MCF 10A (cell line): Measurements from ENCODE around the gene PAQR3. TPM values are rescaled to one million over a fixed set of nuclear protein-coding genes. Genes with fewer than 3 reads are reported as not detected.

ENCODE experiments used
- Bru-seq: library from RNA; stranded (reverse); fragments of 400-500 nt; gene quantifications from one replicate; lab custom pipeline; 2021; lab: Mats Ljungman, UMichigan
- BruChase-seq, 2 experiments: library from RNA; stranded (reverse); fragments of 400-500 nt; gene quantifications; one replicate each; lab custom pipeline; 2021; lab: Mats Ljungman, UMichigan
- BruUV-seq: library from RNA; stranded (reverse); fragments of 400-500 nt; replicated peaks from 2 replicates; lab custom pipeline; 2021; lab: Mats Ljungman, UMichigan
- CTCF ChIA-PET: fragments of 300-600 bp; sonication (Branson Sonifier 250); formaldehyde crosslinking; extraction: SDS; loops from one replicate; lab custom pipeline; 2021; ENCODE audit warnings: antibody characterized with exemption, inconsistent platforms; lab: Yijun Ruan, JAX
- POLR2A ChIA-PET: fragments of 300-600, 350-650 bp; sonication (Branson Sonifier 250); formaldehyde crosslinking; extraction: SDS; loops from one replicate; lab custom pipeline; 2020; ENCODE audit warnings: antibody characterized with exemption, inconsistent platforms; lab: Yijun Ruan, JAX
- DNase-seq: peaks from one replicate; pipeline ENCODE4 v3.0.0-alpha.2; 2018; ENCODE audit not compliant: unreplicated experiment
- H3K27ac Mint-ChIP-seq: one replicate; pipeline ENCODE4 v1.8.0; 2022; ENCODE audit warnings: mild to moderate bottlenecking, low read depth, mixed read lengths; ENCODE audit not compliant: unreplicated experiment
- H3K27me3 Mint-ChIP-seq: one replicate; pipeline ENCODE4 v1.8.0; 2022; ENCODE audit warnings: mixed read lengths; ENCODE audit not compliant: insufficient read depth, unreplicated experiment
- H3K36me3 Mint-ChIP-seq: one replicate; pipeline ENCODE4 v1.8.0; 2022; ENCODE audit warnings: mild to moderate bottlenecking, moderate library complexity, mixed read lengths; ENCODE audit not compliant: insufficient read depth, unreplicated experiment
- H3K4me1 Mint-ChIP-seq: one replicate; pipeline ENCODE4 v1.8.0; 2022; ENCODE audit warnings: mixed read lengths; ENCODE audit not compliant: insufficient read depth, unreplicated experiment
- H3K4me3 Mint-ChIP-seq: one replicate; pipeline ENCODE4 v1.8.0; 2022; ENCODE audit warnings: mild to moderate bottlenecking, moderate library complexity, mixed read lengths; ENCODE audit not compliant: unreplicated experiment
- H3K9me3 Mint-ChIP-seq: one replicate; pipeline ENCODE4 v1.8.0; 2022; ENCODE audit warnings: mixed read lengths; ENCODE audit not compliant: unreplicated experiment
- CTCF ChIP-seq: fragments of 200-600 bp; IDR thresholded peaks from one replicate; pipeline ENCODE4 v1.8.0; 2022; ENCODE audit warnings: antibody characterized with exemption, mild to moderate bottlenecking; ENCODE audit not compliant: unreplicated experiment
- intact Hi-C: fragments of 100-400 bp; cut with micrococcal nuclease; formaldehyde crosslinking; loops from 2 replicates; pipeline ENCODE4 v1.14.1; 2022
- long read RNA-seq: library from polyadenylated mRNA; stranded (forward); transcript quantifications from one replicate; pipeline ENCODE4 v2.0.0, GENCODE V29; 2022
- total RNA-seq: library from RNA; stranded (reverse); gene quantifications from 2 replicates; pipeline ENCODE4 v1.2.3, GENCODE V29; 2022

The PAQR3 gene
- total RNA-seq (11.2 and 19.1 TPM in 2 replicates), Bru-seq, nascent RNA (percentile 71 among the genes with signal in this experiment), BruChase-seq, experiment 1, labeled RNA remaining after a 6-hour chase (percentile 72 among the genes with signal in this experiment), BruChase-seq, experiment 2, labeled RNA remaining after a 2-hour chase (percentile 66 among the genes with signal in this experiment)
- long read RNA-seq, full-length matches to known transcripts, result 29 of 38 reads
- long read RNA-seq, partial matches to known transcripts, result 2 of 38 reads
- long read RNA-seq, other reads (novel, unspliced or antisense), result 7 of 38 reads

- CTCF ChIA-PET, result interaction anchor here (0.7 to 2.9 kb wide), 5 partner anchors 14 to 1270 kb away, joined by 3 to 16 read pairs (median 4); no protein-coding TSS in a partner anchor
- H3K27ac Mint-ChIP-seq, result peak within 1 kb of the TSS; percentile 93
- no peaks in the 10 kb centered on the region for H3K9me3 Mint-ChIP-seq
- BruUV-seq, result no TSS peak
- peak within 1 kb of the TSS; percentile 93 for H3K4me3 Mint-ChIP-seq
- peaks cover 5% of the 10 kb centered on the region for H3K4me1 Mint-ChIP-seq
- H3K36me3 Mint-ChIP-seq, result peaks cover 7% of the 10 kb centered on the region
- POLR2A ChIA-PET, result interaction anchor here (0.6 to 3.0 kb wide), 26 partner anchors 13 to 1367 kb away, joined by 3 to 10 read pairs (median 4); no protein-coding TSS in a partner anchor
- no peaks in the 10 kb centered on the region for H3K27me3 Mint-ChIP-seq
- peak; percentile 80 for DNase-seq
- intact Hi-C loops, result no loop called here
- no peak for TF ChIP-seq CTCF
These were observed at the start of gene PAQR3 for GRCh38 chr4:78938868-78939666. Gene PAQR3, minus strand, starts transcription at chr4:78939438. Its CDS starts 214 bp downstream, at chr4:78939224.

GRCh38 chr4:78987683-78988082, 48.4 kb upstream of the PAQR3 start:
- no peak overlapping the region for H3K4me3 Mint-ChIP-seq

GRCh38 chr4:78984593-78984992, 45.4 kb upstream of the PAQR3 start:
- no peak overlapping the region for H3K27ac Mint-ChIP-seq
- POLR2A ChIA-PET, result interaction anchor here (0.5 kb wide), 1 partner anchor 1202 kb away, joined by 3 read pairs; no protein-coding TSS in a partner anchor
- CTCF ChIA-PET, result no interaction called here
- H3K4me3 Mint-ChIP-seq, result no peak overlapping the region
- H3K36me3 Mint-ChIP-seq, result no peaks in the 10 kb centered on the region
- no TSS peak for BruUV-seq
- DNase-seq, result no peak
- intact Hi-C loops, result no loop called here
- H3K4me1 Mint-ChIP-seq, result no peaks in the 10 kb centered on the region
- peaks cover 13% of the 10 kb centered on the region for H3K27me3 Mint-ChIP-seq
- no peaks in the 10 kb centered on the region for H3K9me3 Mint-ChIP-seq
- no peak for TF ChIP-seq CTCF

More at GRCh38 chr4:78987683-78988082, 48.4 kb upstream of the PAQR3 start:
- intact Hi-C loops, result no loop called here
- CTCF ChIA-PET, result no interaction called here
- H3K36me3 Mint-ChIP-seq, result no peaks in the 10 kb centered on the region
- H3K27ac Mint-ChIP-seq, result no peak overlapping the region
- POLR2A ChIA-PET, result interaction anchor here (0.7 kb wide), 1 partner anchor 141 kb away, joined by 5 read pairs; no protein-coding TSS in a partner anchor
- H3K4me1 Mint-ChIP-seq, result no peaks in the 10 kb centered on the region
- no peak for DNase-seq
- no TSS peak for BruUV-seq
- no peaks in the 10 kb centered on the region for H3K9me3 Mint-ChIP-seq
- peaks cover 13% of the 10 kb centered on the region for H3K27me3 Mint-ChIP-seq
- no peak for TF ChIP-seq CTCF

- TF ChIP-seq CTCF, result no peak
- CTCF ChIA-PET, result interaction anchor here (1.0 kb wide), 2 partner anchors 18 to 1347 kb away, joined by 3 to 6 read pairs; no protein-coding TSS in a partner anchor
- H3K4me1 Mint-ChIP-seq, result no peaks in the 10 kb centered on the region
- no peak for DNase-seq
- POLR2A ChIA-PET, result no interaction called here
- no peaks in the 10 kb centered on the region for H3K36me3 Mint-ChIP-seq
- no peaks in the 10 kb centered on the region for H3K9me3 Mint-ChIP-seq
- no peak overlapping the region for H3K4me3 Mint-ChIP-seq
- no peak overlapping the region for H3K27ac Mint-ChIP-seq
- no TSS peak for BruUV-seq
- intact Hi-C loops, result no loop called here
- no peaks in the 10 kb centered on the region for H3K27me3 Mint-ChIP-seq
These were observed 36.6 kb upstream of the PAQR3 start for GRCh38 chr4:78975865-78976264.
